H1 (cell line): ENCODE data around the gene TNS3. TPM values are rescaled to one million over a fixed set of nuclear protein-coding genes. Genes with fewer than 3 reads are reported as not detected.
A peak's percentile ranks its signal among the peaks of the same experiment; 100 is the strongest.

Experiments
- CTCF ChIA-PET: fragments of 300-600 bp; sonication (Branson Sonifier 250); formaldehyde crosslinking; loops from one replicate; lab custom pipeline; 2021; ENCODE audit not compliant: partially characterized antibody; lab: Charles Lee
- POLR2A ChIA-PET: fragments of 300-600 bp; sonication (Branson Sonifier 250); formaldehyde crosslinking; loops from one replicate; lab custom pipeline; 2021; ENCODE audit warnings: inconsistent platforms; ENCODE audit not compliant: partially characterized antibody; lab: Charles Lee
- DNase-seq, 2 experiments: peaks; one replicate each; pipeline versions ENCODE4 v3.0.0 to v3.0.0-alpha.2; 2010 to 2022; ENCODE audit warnings: low spot score in 2 of 2, low read depth in 1 of 2, mixed read lengths in 1 of 2
- FAIRE-seq: peaks from 2 replicates; lab custom pipeline; 2011; peaks lifted over from hg19 to GRCh38; lab: Jason Lieb, UNC
- H2AFZ ChIP-seq: 2 replicates; pipeline ENCODE4 v1.8.1; 2012; ENCODE audit warnings: low read length, inconsistent platforms
- H2AK5ac ChIP-seq: 2 replicates; pipeline ENCODE4 v1.6.1; 2013; ENCODE audit warnings: low read depth, low read length
- H2BK120ac ChIP-seq: replicated peaks from 2 replicates; pipeline ENCODE3; 2013; ENCODE audit warnings: low read depth, low read length, inconsistent platforms
- H2BK12ac ChIP-seq: 2 replicates; pipeline ENCODE4 v1.6.1; 2013; ENCODE audit warnings: low read depth, low read length
- H2BK15ac ChIP-seq: 2 replicates; pipeline ENCODE4 v1.6.1; 2013; ENCODE audit warnings: low read length
- H2BK20ac ChIP-seq: 2 replicates; pipeline ENCODE4 v1.6.1; 2013; ENCODE audit warnings: low read length
- H2BK5ac ChIP-seq: 2 replicates; pipeline ENCODE4 v1.6.1; 2013; ENCODE audit warnings: low read depth, low read length
- H3K14ac ChIP-seq: 2 replicates; pipeline ENCODE4 v1.6.1; 2013; ENCODE audit warnings: inconsistent platforms; ENCODE audit not compliant: insufficient read length
- H3K18ac ChIP-seq: 2 replicates; pipeline ENCODE4 v1.6.1; 2013; ENCODE audit warnings: low read length; ENCODE audit errors: extremely low read depth
- H3K23ac ChIP-seq: 2 replicates; pipeline ENCODE4 v1.6.1; 2013; ENCODE audit warnings: inconsistent platforms; ENCODE audit not compliant: insufficient read length
- H3K23me2 ChIP-seq: 2 replicates; pipeline ENCODE4 v1.6.1; 2013; ENCODE audit warnings: low read depth, low read length
- H3K27ac ChIP-seq: 2 replicates; pipeline ENCODE4 v1.6.1; 2011; ENCODE audit warnings: low read depth, low read length, inconsistent platforms
- H3K27me3 ChIP-seq, 4 experiments: replicated peaks in 1 of 4; 1 replicate in 1 of 4; 2 replicates in 3 of 4; pipeline versions ENCODE4 v1.6.1 to v1.8.1; 2011 to 2013; ENCODE audit warnings: low read length in 3 of 4, mild to moderate bottlenecking in 3 of 4, inconsistent platforms in 2 of 4, mixed read lengths in 2 of 4, moderate library complexity in 1 of 4; ENCODE audit not compliant: control insufficient read depth in 3 of 4, insufficient read depth in 3 of 4; ENCODE audit errors: extremely low read depth in 1 of 4
- H3K36me3 ChIP-seq, 4 experiments: 2 replicates each; pipeline versions ENCODE4 v1.6.1 to v1.8.1; 2011 to 2013; ENCODE audit warnings: mild to moderate bottlenecking in 4 of 4, low read length in 3 of 4, moderate library complexity in 2 of 4, control low read depth in 1 of 4, inconsistent platforms in 1 of 4; ENCODE audit not compliant: insufficient read depth in 4 of 4, control insufficient read depth in 2 of 4
- H3K4ac ChIP-seq: replicated peaks from 2 replicates; pipeline ENCODE3; 2013; ENCODE audit warnings: low read length, low read depth, mixed read lengths, inconsistent platforms; ENCODE audit not compliant: insufficient read length
- H3K4me1 ChIP-seq, 4 experiments: replicated peaks in 1 of 4; 1 replicate in 1 of 4; 2 replicates in 3 of 4; pipeline versions ENCODE4 v1.6.1 to v1.8.1; 2011 to 2013; ENCODE audit warnings: low read length in 3 of 4, inconsistent platforms in 2 of 4, mixed read lengths in 1 of 4; ENCODE audit not compliant: insufficient read depth in 4 of 4, control insufficient read depth in 3 of 4
- H3K4me2 ChIP-seq, 2 experiments: 2 replicates each; pipeline versions ENCODE4 v1.6.1 to v1.8.1; 2011 to 2013; ENCODE audit warnings: low read depth in 2 of 2, low read length in 2 of 2, control low read depth in 1 of 2, inconsistent platforms in 1 of 2, mild to moderate bottlenecking in 1 of 2; ENCODE audit not compliant: insufficient read depth in 1 of 2
- H3K4me3 ChIP-seq, 4 experiments: fragments of 200-600, 300-600 bp in 1 of 4; sonication (generic), shearing (Covaris generic), sonication (Bioruptor Twin) in 1 of 4; 2 replicates each; pipeline versions ENCODE4 v1.5.1 to v1.8.1; 2011 to 2016; ENCODE audit warnings: low read length in 4 of 4, low read depth in 3 of 4, control low read depth in 2 of 4, inconsistent platforms in 2 of 4, mild to moderate bottlenecking in 2 of 4, mixed read lengths in 1 of 4, moderate library complexity in 1 of 4; ENCODE audit not compliant: insufficient read depth in 2 of 4; ENCODE audit errors: extremely low read depth in 1 of 4
- H3K56ac ChIP-seq: replicated peaks from 2 replicates; pipeline ENCODE3; 2013; ENCODE audit warnings: low read depth, mild to moderate bottlenecking, mixed read lengths, low read length, inconsistent platforms; ENCODE audit not compliant: insufficient read length
- H3K79me1 ChIP-seq: 2 replicates; pipeline ENCODE4 v1.6.1; 2013; ENCODE audit warnings: low read depth, low read length, control low read depth
- H3K79me2 ChIP-seq, 2 experiments: 2 replicates each; pipeline versions ENCODE4 v1.6.1 to v1.8.1; 2012 to 2013; ENCODE audit warnings: low read length in 2 of 2, mild to moderate bottlenecking in 2 of 2, inconsistent platforms in 1 of 2; ENCODE audit not compliant: insufficient read depth in 2 of 2, control insufficient read depth in 1 of 2
- H3K9ac ChIP-seq, 4 experiments: replicated peaks in 1 of 4; 1 replicate in 1 of 4; 2 replicates in 3 of 4; pipeline versions ENCODE4 v1.6.1 to v1.8.1; 2011 to 2013; ENCODE audit warnings: low read depth in 3 of 4, low read length in 3 of 4, control low read depth in 2 of 4, mild to moderate bottlenecking in 2 of 4, moderate library complexity in 2 of 4, inconsistent platforms in 1 of 4; ENCODE audit errors: extremely low read depth in 1 of 4
- H3K9me3 ChIP-seq, 2 experiments: 2 replicates each; pipeline versions ENCODE4 v1.6.1 to v1.8.1; 2012 to 2013; ENCODE audit warnings: mild to moderate bottlenecking in 2 of 2, moderate library complexity in 2 of 2, control low read depth in 1 of 2, inconsistent platforms in 1 of 2, low read depth in 1 of 2, low read length in 1 of 2, mixed read lengths in 1 of 2; ENCODE audit not compliant: insufficient read depth in 2 of 2
- H4K20me1 ChIP-seq, 2 experiments: replicated peaks in 1 of 2; 2 replicates each; pipeline versions ENCODE3 to v1.8.1; 2011 to 2013; ENCODE audit warnings: inconsistent platforms in 2 of 2, low read length in 2 of 2, mild to moderate bottlenecking in 1 of 2; ENCODE audit not compliant: insufficient read depth in 2 of 2, control insufficient read depth in 1 of 2
- H4K5ac ChIP-seq: 2 replicates; pipeline ENCODE4 v1.6.1; 2013; ENCODE audit warnings: low read length, low read depth, mixed read lengths, inconsistent platforms; ENCODE audit not compliant: insufficient read length
- H4K8ac ChIP-seq: 2 replicates; pipeline ENCODE4 v1.8.0; 2013; ENCODE audit warnings: mild to moderate bottlenecking, moderate library complexity, low read length, inconsistent platforms; ENCODE audit not compliant: insufficient read depth; ENCODE audit errors: extremely low read depth
- H4K91ac ChIP-seq: replicated peaks from 2 replicates; pipeline ENCODE3; 2013; ENCODE audit warnings: low read length, mixed read lengths, inconsistent platforms; ENCODE audit not compliant: insufficient read length
- CBX8 ChIP-seq: fragments of 300-800, 300-1000 bp; sonication (generic); IDR thresholded peaks from 2 replicates; pipeline ENCODE4 v1.7.1; 2016; ENCODE audit warnings: low read depth, low read length, borderline replicate concordance
- EGR1 ChIP-seq: IDR thresholded peaks from 2 replicates; pipeline ENCODE4 v1.6.1; 2011; ENCODE audit warnings: low read depth, low read length, borderline replicate concordance
- GABPA ChIP-seq: IDR thresholded peaks from 2 replicates; pipeline ENCODE4 v1.6.1; 2011; ENCODE audit warnings: mild to moderate bottlenecking, low read length, moderate library complexity, borderline replicate concordance; ENCODE audit not compliant: insufficient read depth
- GTF2F1 ChIP-seq: IDR thresholded peaks from 2 replicates; pipeline ENCODE4 v1.6.1; 2012; ENCODE audit warnings: low read depth, low read length, improper control_type of control experiment, borderline replicate concordance
- HDAC2 ChIP-seq, 2 experiments: fragments of 300-600 bp in 1 of 2; sonication (generic) in 1 of 2; IDR thresholded peaks; 2 replicates each; pipeline ENCODE4 v1.6.1; 2011 to 2012; ENCODE audit warnings: low read depth in 2 of 2, low read length in 2 of 2, mild to moderate bottlenecking in 2 of 2, moderate library complexity in 2 of 2, borderline replicate concordance in 1 of 2, inconsistent platforms in 1 of 2
- JUND ChIP-seq: IDR thresholded peaks from 2 replicates; pipeline ENCODE4 v1.6.1; 2011; ENCODE audit warnings: mild to moderate bottlenecking, improper control_type of control experiment, low read length
- MAFK ChIP-seq: IDR thresholded peaks from 2 replicates; pipeline ENCODE4 v1.6.1; 2012; ENCODE audit warnings: low read depth, mild to moderate bottlenecking, improper control_type of control experiment, low read length
- NANOG ChIP-seq: IDR thresholded peaks from 2 replicates; pipeline ENCODE4 v1.6.1; 2011; ENCODE audit warnings: low read length, low read depth, mild to moderate bottlenecking, inconsistent platforms; ENCODE audit not compliant: insufficient read depth, poor library complexity, severe bottlenecking
- POLR2A ChIP-seq, 2 experiments: IDR thresholded peaks; 1 replicate in 1 of 2; 2 replicates in 1 of 2; pipeline ENCODE4 v1.6.1; 2011; ENCODE audit warnings: low read depth in 2 of 2, low read length in 2 of 2, mild to moderate bottlenecking in 2 of 2; ENCODE audit errors: control extremely low read depth in 1 of 2
- RXRA ChIP-seq: IDR thresholded peaks from 2 replicates; pipeline ENCODE4 v1.6.1; 2011; ENCODE audit warnings: low read depth, mild to moderate bottlenecking, low read length, moderate library complexity; ENCODE audit not compliant: insufficient read depth
- SIX5 ChIP-seq: IDR thresholded peaks from 2 replicates; pipeline ENCODE4 v1.6.1; 2011; ENCODE audit warnings: mild to moderate bottlenecking, low read depth, low read length
- TBP ChIP-seq: IDR thresholded peaks from 2 replicates; pipeline ENCODE4 v1.6.1; 2011; ENCODE audit warnings: low read depth, low read length, improper control_type of control experiment
- TCF12 ChIP-seq: IDR thresholded peaks from 2 replicates; pipeline ENCODE4 v1.6.1; 2011; ENCODE audit warnings: low read depth, mild to moderate bottlenecking, low read length
- TEAD4 ChIP-seq: IDR thresholded peaks from 2 replicates; pipeline ENCODE4 v1.6.1; 2012; ENCODE audit warnings: low read depth, low read length, inconsistent platforms, mixed read lengths
- YY1 ChIP-seq: IDR thresholded peaks from 2 replicates; pipeline ENCODE4 v1.6.1; 2011; ENCODE audit warnings: low read depth, mild to moderate bottlenecking, low read length
- WGBS, 2 experiments: shearing (Covaris generic) in 1 of 2; methylation state at CpG; one replicate each; pipeline versions ENCODE4 v1.1.6 to v1.1.7; 2013 to 2015; ENCODE audit warnings: low lambda C conversion rate in 2 of 2, mixed read lengths in 2 of 2, inconsistent platforms in 1 of 2, low coverage in 1 of 2, missing lambda C conversion rate in 1 of 2; ENCODE audit not compliant: insufficient replicate concordance in 2 of 2, insufficient coverage in 1 of 2, insufficient read length in 1 of 2; ENCODE audit errors: extremely low coverage in 1 of 2, missing lambda C conversion rate in 1 of 2; 5-methylcytosine and 5-hydroxymethylcytosine counted together
- polyA plus RNA-seq, 7 experiments: library from polyadenylated mRNA; depleted of rRNA in 3 of 7; stranded (reverse) in 5 of 7; unstranded in 2 of 7; fragments of >200 nt in 5 of 7; fragments of 200-250 nt in 2 of 7; gene quantifications; 1 replicate in 5 of 7; 2 replicates in 1 of 7; 4 replicates in 1 of 7; pipeline versions ENCODE4 v1.2.1 to v1.2.3, GENCODE V29; 2011 to 2013; ENCODE audit warnings: missing spikeins in 2 of 7, mixed read lengths in 2 of 7
- total RNA-seq: library from RNA; stranded (reverse); fragmentation: NEBNext Ultra II Directional; extraction: Animal tissue kit (Norgen Biotek cat#: 25700); gene quantifications from 2 replicates; pipeline ENCODE4 v1.2.1, GENCODE V29; 2021

The TNS3 gene
- total and polyA plus RNA-seq, 2 of the 8 experiments (the other 6 are each of a cell fraction or from before 2014, with no cell fraction given): 11.9 to 24.2 TPM

- Histone ChIP-seq H3K4me2 (no peak overlapping the region; a peak in 1 of 4 replicates), H3K4ac (no peak overlapping the region), H3K9ac (no peak overlapping the region), H2AK5ac (no peak overlapping the region), H2AFZ (no peak overlapping the region), H3K56ac (no peak overlapping the region), H4K8ac (no peak overlapping the region), H3K27ac (no peak overlapping the region), H3K27me3 (no peaks in the 10 kb centered on the region), H4K5ac (no peak overlapping the region), H3K4me3 (no peak overlapping the region), H3K23me2 (no peaks in the 10 kb centered on the region), H3K79me2 (no peaks in the 10 kb centered on the region), H2BK5ac (no peak overlapping the region), H3K9me3 (no peaks in the 10 kb centered on the region), H3K14ac (no peak overlapping the region), H3K4me1 (peaks cover 18 to 38% (median 26%) of the 10 kb centered on the region in 4 experiments), H3K79me1 (no peaks in the 10 kb centered on the region), H4K91ac (no peak overlapping the region), H2BK20ac (peak overlapping the region; percentile 9; the same call in 1 of the 2 replicates), H3K18ac (no peak overlapping the region), H2BK15ac (no peak overlapping the region), H4K20me1 (no peaks in the 10 kb centered on the region), H3K36me3 (no peaks in the 10 kb centered on the region), H3K23ac (no peak overlapping the region), H2BK12ac (no peak overlapping the region; the same call in 1 of the 2 replicates), H2BK120ac (no peak overlapping the region)
- FAIRE-seq (no peak), DNase-seq (peak in 1 of 2 experiments; percentile 49)
- 41% methylated on average over 8 of the region's 8 CpGs; no CpG with 5 or more reads in 1 of the 2 experiments for WGBS, 2 experiments
- ChIA-PET POLR2A (interaction anchor here (0.6 to 1.2 kb wide), 3 partner anchors 17 to 76 kb away, joined by 3 to 4 read pairs (median 3); no protein-coding TSS in a partner anchor), CTCF (interaction anchor here (1.0 to 2.7 kb wide), 5 partner anchors 11 to 86 kb away, joined by 3 to 15 read pairs (median 4); no protein-coding TSS in a partner anchor)
- TF ChIP-seq HDAC2 (IDR thresholded peaks at IDR 0.05; ENCODE audit: borderline replicate concordance in 1 of 2, low read depth in 2 of 2, low read length in 2 of 2) (no peak), MAFK (no peak), CBX8 (no peak), RXRA (no peak), POLR2A (IDR thresholded peaks at IDR 0.05; ENCODE audit: control extremely low read depth in 1 of 2, low read depth in 2 of 2, low read length in 2 of 2) (no peak), JUND (no peak), SIX5 (no peak), TEAD4 (no peak), TBP (no peak), TCF12 (no peak), YY1 (no peak), GTF2F1 (no peak), GABPA (no peak), NANOG (no peak), EGR1 (no peak)
These were observed 249.7 kb downstream of the TNS3 start for GRCh38 chr7:47332213-47332612.
